Measurements from ENCODE around the gene TIMM13.

The TIMM13 gene

GRCh38 chr19:2434267-2434666, 6.9 kb upstream of the TIMM13 start:
- no peak for TF ChIP-seq CTCF (IDR thresholded peaks at IDR 0.05; ENCODE audit: insufficient read depth, low read length, missing control alignments)
- ChIA-PET CTCF (no interaction called here), POLR2A (no interaction called here)
- no peak overlapping the region for H3K4me3 ChIP-seq (ENCODE audit: low read depth, low read length)
- no peak for DNase-seq (ENCODE audit: low read depth, low spot score)

DNA sequence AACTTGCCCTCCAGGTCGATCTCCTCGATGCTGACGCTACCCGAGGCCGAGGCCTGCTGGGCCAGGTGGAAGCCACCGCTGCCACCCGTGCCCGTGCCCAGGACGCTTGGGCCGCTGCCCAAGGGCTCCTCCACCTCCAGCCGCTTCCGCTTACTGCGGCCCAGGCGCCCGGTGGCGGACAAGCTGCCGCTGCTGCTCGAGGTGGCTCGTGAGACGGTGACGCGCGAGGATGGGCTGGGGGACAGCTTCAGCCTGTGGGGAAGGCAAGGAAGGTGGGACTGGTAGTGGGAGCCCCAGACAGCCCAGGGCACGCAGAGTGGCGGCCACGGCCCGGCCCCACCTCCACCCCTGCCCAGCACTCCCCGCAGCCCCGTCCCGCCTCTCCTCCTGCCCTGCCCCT, 6.5 kb upstream of the TIMM13 start:
- DNase-seq (ENCODE audit: low read depth, low spot score): no peak
- POLR2A ChIA-PET: no interaction called here

DNA sequence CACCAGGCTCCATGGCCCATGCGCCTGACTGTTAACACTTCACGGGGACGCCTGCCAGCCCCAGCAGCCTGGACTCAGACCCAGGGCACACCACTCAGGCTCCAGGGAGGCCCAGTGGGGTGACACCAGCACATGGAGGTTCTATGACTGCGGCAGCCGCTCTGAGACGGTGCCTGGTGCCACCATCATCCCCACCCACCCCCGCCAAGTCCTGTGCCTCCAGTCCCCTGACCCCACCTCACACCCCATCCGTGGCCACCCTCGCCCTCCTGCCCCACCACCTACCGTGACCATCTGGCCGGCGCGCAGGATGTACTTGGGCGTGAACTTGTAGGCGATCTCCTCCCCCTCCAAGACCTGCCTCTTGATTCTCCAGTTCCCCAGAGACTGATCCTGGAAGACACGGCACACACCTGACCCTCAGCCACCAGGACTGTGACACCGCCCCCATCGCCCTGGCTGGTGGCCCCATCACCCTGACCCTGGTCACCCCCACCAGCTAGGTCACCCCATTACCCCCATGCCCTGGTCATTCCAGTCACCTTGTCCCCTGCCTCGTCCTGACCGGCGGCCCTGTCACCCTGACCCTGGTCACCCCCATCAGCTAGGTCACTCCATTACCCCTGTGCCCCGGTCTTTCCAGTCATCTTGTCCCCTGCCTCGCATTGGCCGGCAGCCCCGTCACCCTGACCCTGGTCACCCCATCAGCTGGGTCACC, 4.9 kb upstream of the TIMM13 start:
- POLR2A ChIA-PET: interaction anchor here (1.8 kb wide), 1 partner anchor 44 kb away, joined by 6 read pairs; the partner anchor contains the start of gene GADD45B
- TF ChIP-seq CTCF (IDR thresholded peaks at IDR 0.05; ENCODE audit: insufficient read depth, low read length, missing control alignments): no peak
- CTCF ChIA-PET: no interaction called here

More for the DNA sequence above, 6.5 kb upstream of the TIMM13 start:
- no peak overlapping the region for H3K4me3 ChIP-seq (ENCODE audit: low read depth, low read length)
- no peak for TF ChIP-seq CTCF (IDR thresholded peaks at IDR 0.05; ENCODE audit: insufficient read depth, low read length, missing control alignments)
- CTCF ChIA-PET: no interaction called here

DNA sequence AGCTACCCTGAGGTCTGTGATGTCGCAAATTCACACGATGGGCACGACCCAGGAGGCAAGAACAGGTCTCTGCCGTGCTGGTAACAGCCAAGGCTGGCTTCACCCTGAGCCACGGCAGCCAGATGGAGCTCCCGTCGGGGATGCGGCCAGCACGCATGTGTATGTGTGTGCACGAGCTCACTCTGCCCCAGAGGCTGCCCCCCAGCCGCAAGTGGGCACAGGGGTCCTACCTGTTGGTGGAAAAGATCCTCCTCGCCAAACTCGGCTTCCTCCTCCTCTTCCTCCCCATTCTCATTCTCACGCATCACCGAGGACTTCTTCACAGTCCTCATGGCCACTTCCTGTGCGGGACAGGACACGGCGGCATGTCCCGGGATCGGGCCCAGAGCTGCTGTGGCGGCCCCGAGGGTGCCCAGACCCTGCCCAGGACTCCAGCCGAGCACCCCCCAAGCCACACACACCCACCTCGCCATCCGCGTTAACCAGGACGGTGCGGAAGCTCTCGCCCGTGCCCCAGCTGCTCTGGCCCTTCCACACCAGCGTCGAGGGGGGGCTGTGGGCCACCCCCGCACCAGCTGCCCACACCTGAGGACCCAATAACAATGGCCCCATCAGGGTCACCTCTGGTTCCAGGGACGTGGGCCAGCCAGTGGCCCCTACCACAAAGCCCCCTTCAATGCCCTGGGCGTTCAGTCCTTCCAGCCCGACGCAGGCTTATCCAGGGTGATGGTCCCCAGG, 4.1 kb upstream of the TIMM13 start:
- no peak for TF ChIP-seq CTCF (IDR thresholded peaks at IDR 0.05; ENCODE audit: insufficient read depth, low read length, missing control alignments)
- no peak for DNase-seq (ENCODE audit: low read depth, low spot score)
- H3K4me3 ChIP-seq (ENCODE audit: low read depth, low read length): no peak overlapping the region
- POLR2A ChIA-PET: interaction anchor here (1.8 kb wide), 1 partner anchor 45 kb away, joined by 6 read pairs; the partner anchor contains the start of gene GADD45B
- CTCF ChIA-PET: no interaction called here

More for the DNA sequence above, 4.9 kb upstream of the TIMM13 start:
- DNase-seq (ENCODE audit: low read depth, low spot score): no peak
- H3K4me3 ChIP-seq (ENCODE audit: low read depth, low read length): no peak overlapping the region

- ChIA-PET CTCF (interaction anchor here (1.2 to 8.6 kb wide), 4 partner anchors 7 to 183 kb away, joined by 4 to 87 read pairs (median 6); no protein-coding TSS in a partner anchor), POLR2A (interaction anchor here (0.6 to 1.8 kb wide), 3 partner anchors 18 to 162 kb away, joined by 3 to 6 read pairs (median 3); partner anchors contain the start of gene GADD45B)
- no peak for DNase-seq (ENCODE audit: low read depth, low spot score)
Measured at GRCh38 chr19:2429917-2430535, 2.6 kb upstream of the TIMM13 start.

More at GRCh38 chr19:2429917-2430535, 2.6 kb upstream of the TIMM13 start:
- TF ChIP-seq CTCF (IDR thresholded peaks at IDR 0.05; ENCODE audit: insufficient read depth, low read length, missing control alignments): no peak
- no peak overlapping the region for H3K4me3 ChIP-seq (ENCODE audit: low read depth, low read length)

Measured in AG04449 (cell line).